Mucosa of stomach (tissue), 1 donor: ENCODE measurements around the gene IMPACT.

ENCODE experiments used
- H3K27me3 ChIP-seq: one replicate; pipeline ENCODE4 v1.7.0; 2013; ENCODE audit warnings: mild to moderate bottlenecking, low read length; ENCODE audit not compliant: control insufficient read depth, insufficient read depth
- H3K36me3 ChIP-seq: one replicate; pipeline ENCODE4 v1.7.0; 2013; ENCODE audit warnings: low read length; ENCODE audit not compliant: control insufficient read depth, insufficient read depth
- H3K4me1 ChIP-seq: one replicate; pipeline ENCODE4 v1.7.0; 2013; ENCODE audit warnings: mild to moderate bottlenecking, low read length; ENCODE audit not compliant: control insufficient read depth, insufficient read depth
- H3K4me3 ChIP-seq: one replicate; pipeline ENCODE4 v1.7.0; 2013; ENCODE audit warnings: low read length
- H3K9ac ChIP-seq: one replicate; pipeline ENCODE4 v1.7.0; 2013; ENCODE audit warnings: mild to moderate bottlenecking, low read length, moderate library complexity
- H3K9me3 ChIP-seq: one replicate; pipeline ENCODE4 v1.7.0; 2013; ENCODE audit warnings: mild to moderate bottlenecking, low read length, moderate library complexity; ENCODE audit not compliant: control insufficient read depth
- donor health status: Pancreatic carcinoma.

IMPACT gene

DNA sequence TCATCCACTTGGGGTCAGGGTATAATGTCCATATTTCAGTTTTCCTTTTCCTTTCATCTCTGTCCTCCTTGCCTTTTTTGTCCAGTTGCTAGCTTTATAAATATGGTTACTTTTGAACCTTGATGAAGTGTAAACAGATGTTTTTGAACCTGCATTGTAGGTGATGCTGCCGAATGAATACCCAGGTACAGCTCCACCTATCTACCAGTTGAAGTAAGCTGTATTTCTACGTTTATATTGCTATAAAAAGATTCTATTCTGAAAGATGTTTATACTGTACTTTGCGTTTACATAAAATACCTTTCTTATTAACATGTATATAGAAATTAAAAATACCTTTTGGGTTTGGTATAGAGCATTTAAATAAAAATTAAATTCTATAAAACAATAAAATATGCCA, 2.2 kb downstream of the IMPACT start:
- H3K36me3 ChIP-seq, result no peaks in the 10 kb centered on the region
- H3K9ac ChIP-seq, result no peak overlapping the region
- no peaks in the 10 kb centered on the region for H3K9me3 ChIP-seq

GRCh38 chr18:24429188-24429587, 2.7 kb downstream of the IMPACT start:
- Histone ChIP-seq H3K4me3 (no peak overlapping the region), H3K9me3 (no peaks in the 10 kb centered on the region), H3K36me3 (no peaks in the 10 kb centered on the region), H3K27me3 (peaks cover 7% of the 10 kb centered on the region), H3K9ac (no peak overlapping the region), H3K4me1 (peaks cover 5% of the 10 kb centered on the region)

More for the DNA sequence above, 2.2 kb downstream of the IMPACT start:
- H3K4me3 ChIP-seq, result no peak overlapping the region
- H3K27me3 ChIP-seq, result peaks cover 9% of the 10 kb centered on the region
- peaks cover 5% of the 10 kb centered on the region for H3K4me1 ChIP-seq

DNA sequence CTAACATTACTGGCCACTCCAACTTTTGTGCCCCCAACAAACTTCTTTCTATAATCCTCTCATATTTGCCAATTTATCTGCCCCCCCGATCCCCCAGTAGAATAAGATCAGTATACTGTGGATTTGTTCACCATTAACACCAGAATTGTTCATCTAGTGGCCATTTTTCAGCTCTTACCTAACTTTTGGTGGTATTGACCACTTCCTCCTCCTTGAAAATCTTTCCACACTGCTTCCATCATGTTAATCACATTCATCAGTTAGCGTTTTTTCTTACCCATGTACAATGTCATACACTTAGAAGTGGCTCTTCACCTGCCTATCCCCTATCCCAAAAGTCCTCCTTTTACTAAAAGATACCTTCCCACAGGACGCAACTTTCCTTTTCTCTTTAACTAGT, 6.1 kb downstream of the IMPACT start:
- no peaks in the 10 kb centered on the region for H3K27me3 ChIP-seq
- H3K9me3 ChIP-seq, result no peaks in the 10 kb centered on the region
- no peaks in the 10 kb centered on the region for H3K36me3 ChIP-seq
- no peak overlapping the region for H3K9ac ChIP-seq
- H3K4me1 ChIP-seq, result peaks cover under 1% of the 10 kb centered on the region
- H3K4me3 ChIP-seq, result no peak overlapping the region

DNA sequence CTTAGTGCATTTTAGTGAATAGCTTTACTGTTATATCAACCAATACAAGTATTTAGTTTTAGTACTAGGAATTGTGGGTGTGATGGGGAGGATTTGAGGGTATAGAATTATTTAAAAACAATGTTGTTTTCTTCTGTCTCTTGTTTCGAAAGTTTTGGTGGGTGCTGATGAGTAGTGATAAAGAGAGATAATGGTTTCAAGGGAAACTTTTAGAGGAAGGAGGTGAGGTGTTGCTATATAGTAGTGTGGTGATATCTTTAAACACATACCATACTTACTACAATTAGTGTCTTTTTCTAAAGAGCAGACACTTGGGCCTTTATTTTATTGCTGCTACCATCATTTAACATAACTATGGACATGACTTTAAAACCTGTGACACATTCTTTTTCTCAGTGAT, 10.5 kb downstream of the IMPACT start:
- Histone ChIP-seq H3K4me1 (no peaks in the 10 kb centered on the region), H3K36me3 (no peaks in the 10 kb centered on the region), H3K27me3 (no peaks in the 10 kb centered on the region), H3K4me3 (no peak overlapping the region), H3K9ac (no peak overlapping the region), H3K9me3 (no peaks in the 10 kb centered on the region)

- no peaks in the 10 kb centered on the region for H3K36me3 ChIP-seq
- H3K27me3 ChIP-seq, result no peaks in the 10 kb centered on the region
Measured at GRCh38 chr18:24443870-24444269, 17.4 kb downstream of the IMPACT start.

DNA sequence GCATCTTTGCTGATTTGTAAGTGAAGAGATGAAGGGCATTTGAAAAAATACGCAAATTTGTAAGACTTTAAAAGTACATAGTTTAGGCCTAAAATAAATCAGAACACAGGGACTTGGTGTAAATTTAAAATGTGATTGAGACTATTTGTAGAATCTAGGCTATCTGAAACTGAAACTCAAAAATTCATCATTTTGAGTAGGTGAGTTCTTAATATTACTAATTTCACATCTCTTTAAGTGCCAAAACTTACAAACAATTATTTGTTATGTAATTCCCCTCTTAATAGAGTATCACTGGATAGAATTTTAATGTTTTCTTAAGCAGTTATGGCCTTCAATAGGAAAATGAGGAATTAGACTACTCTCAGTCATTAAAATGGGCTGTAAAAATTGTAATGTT, 20.0 kb downstream of the IMPACT start:
- H3K9me3 ChIP-seq, result no peaks in the 10 kb centered on the region
- no peak overlapping the region for H3K4me3 ChIP-seq
- H3K36me3 ChIP-seq, result no peaks in the 10 kb centered on the region
- no peaks in the 10 kb centered on the region for H3K27me3 ChIP-seq
- H3K4me1 ChIP-seq, result no peaks in the 10 kb centered on the region
- H3K9ac ChIP-seq, result no peak overlapping the region

More at GRCh38 chr18:24443870-24444269, 17.4 kb downstream of the IMPACT start:
- no peaks in the 10 kb centered on the region for H3K4me1 ChIP-seq
- no peak overlapping the region for H3K9ac ChIP-seq
- H3K9me3 ChIP-seq, result no peaks in the 10 kb centered on the region
- no peak overlapping the region for H3K4me3 ChIP-seq

DNA sequence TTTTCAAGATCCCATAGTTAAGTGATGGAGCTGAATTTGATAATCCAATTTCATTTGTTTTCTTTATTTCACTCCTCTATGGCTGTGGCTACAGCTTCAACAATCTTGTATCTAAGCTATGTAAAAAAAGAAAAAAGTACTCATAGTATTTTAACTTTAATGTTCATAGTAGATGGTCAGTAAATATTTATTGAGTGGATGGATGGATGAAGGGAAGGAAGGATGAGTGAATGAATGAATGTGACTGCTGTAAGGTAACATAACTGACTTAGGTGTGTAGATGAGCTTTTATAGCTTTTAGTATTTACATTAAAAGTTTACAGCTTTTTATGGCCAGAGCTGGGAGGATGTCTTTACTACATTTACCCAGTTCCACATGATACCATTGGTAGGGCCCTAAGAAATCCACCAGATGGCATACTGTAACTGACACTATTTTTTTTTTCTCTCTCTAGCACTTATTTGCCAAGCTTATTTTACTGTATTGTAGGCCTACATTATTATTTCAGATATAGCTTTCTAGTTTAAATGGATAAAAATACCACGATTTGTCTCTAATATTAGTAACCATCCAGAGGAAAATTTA, 20.6 kb downstream of the IMPACT start:
- no peaks in the 10 kb centered on the region for H3K27me3 ChIP-seq
- H3K9ac ChIP-seq, result no peak overlapping the region
- H3K9me3 ChIP-seq, result no peaks in the 10 kb centered on the region
- no peaks in the 10 kb centered on the region for H3K4me1 ChIP-seq
- H3K4me3 ChIP-seq, result no peak overlapping the region
- H3K36me3 ChIP-seq, result no peaks in the 10 kb centered on the region

DNA sequence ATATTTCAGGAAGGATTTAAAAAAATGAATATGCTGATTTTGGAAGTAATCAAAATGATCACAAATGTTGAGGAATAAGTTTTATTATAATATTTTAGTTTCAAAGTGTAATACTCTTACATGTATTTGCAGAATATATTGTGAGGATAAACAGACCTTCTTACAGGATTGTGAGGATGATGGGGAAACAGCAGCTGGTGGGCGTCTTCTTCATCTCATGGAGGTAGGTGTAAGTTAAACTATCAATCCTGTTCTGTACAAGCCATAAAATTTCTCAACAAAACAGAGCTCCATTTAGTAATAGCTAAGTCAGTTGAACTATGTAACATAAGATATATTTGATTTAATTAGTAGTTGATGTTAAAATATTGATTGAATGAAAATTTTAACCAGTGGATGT, 21.5 kb downstream of the IMPACT start:
- H3K27me3 ChIP-seq, result no peaks in the 10 kb centered on the region
- no peaks in the 10 kb centered on the region for H3K9me3 ChIP-seq
- no peak overlapping the region for H3K4me3 ChIP-seq
- H3K36me3 ChIP-seq, result no peaks in the 10 kb centered on the region
- no peak overlapping the region for H3K9ac ChIP-seq
- H3K4me1 ChIP-seq, result no peaks in the 10 kb centered on the region

DNA sequence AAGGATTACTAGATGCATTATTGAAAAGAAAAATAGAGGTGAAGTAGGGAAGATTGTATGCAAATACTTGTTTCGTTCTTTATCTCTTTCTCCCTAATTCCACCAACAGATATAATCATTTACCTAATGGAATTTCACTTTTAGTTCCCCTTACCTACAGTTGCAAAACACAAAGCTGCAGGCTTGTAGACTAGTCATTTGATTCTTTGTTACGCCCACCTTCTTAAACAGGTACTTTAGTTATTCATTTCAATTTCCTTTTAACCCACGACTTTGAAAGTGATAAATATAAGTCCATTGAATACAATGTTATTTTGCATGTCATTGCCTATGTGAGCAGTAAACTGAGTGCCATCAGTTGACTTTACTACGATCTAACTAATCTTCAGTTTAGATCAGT, 30.1 kb downstream of the IMPACT start:
- Histone ChIP-seq H3K4me1 (no peaks in the 10 kb centered on the region), H3K27me3 (no peaks in the 10 kb centered on the region), H3K36me3 (no peaks in the 10 kb centered on the region), H3K9ac (no peak overlapping the region), H3K9me3 (no peaks in the 10 kb centered on the region), H3K4me3 (no peak overlapping the region)

DNA sequence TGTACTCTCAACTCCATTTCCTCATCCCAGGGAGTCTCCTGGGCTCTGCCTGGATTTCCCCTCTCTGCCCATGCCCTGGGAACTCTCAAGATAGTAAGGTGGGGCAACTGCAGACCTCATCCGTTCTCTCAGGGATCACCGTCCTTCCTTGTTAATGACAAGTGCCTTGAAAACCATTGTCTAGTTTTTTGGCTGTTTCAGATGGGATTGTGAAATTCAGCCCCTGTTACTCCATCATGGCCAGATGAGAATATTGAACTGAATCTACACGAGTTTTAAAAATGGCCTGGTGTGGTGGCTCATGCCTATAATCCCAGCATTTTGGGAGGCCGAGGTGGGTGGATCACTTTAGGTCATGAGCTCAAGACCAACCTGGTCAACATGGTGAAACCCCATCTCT, 33.3 kb downstream of the IMPACT start:
- Histone ChIP-seq H3K4me3 (no peak overlapping the region), H3K4me1 (no peaks in the 10 kb centered on the region), H3K27me3 (no peaks in the 10 kb centered on the region), H3K36me3 (no peaks in the 10 kb centered on the region), H3K9me3 (no peaks in the 10 kb centered on the region), H3K9ac (no peak overlapping the region)

DNA sequence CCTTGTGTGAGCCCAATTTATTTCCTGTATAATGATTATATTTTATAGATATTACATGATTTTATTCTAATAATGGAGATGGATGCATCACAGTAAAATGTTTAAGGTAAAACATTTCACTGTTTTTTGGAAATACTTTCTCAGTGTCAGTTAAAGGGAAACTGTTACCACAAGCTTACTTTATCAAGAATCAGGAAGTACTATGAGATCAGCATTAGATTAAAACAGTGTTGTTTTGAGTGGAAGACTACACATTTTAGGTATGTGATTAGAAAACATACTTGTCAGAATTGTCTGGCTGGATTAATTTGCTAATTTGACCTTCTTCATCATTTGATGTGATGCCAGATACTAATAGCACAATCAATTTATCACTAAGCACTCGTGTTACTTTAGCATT, 33.9 kb downstream of the IMPACT start, which contains the start of gene HRH4:
Gene HRH4, plus strand, starts transcription at position 250 of the 400 bp plus-strand sequence. Its CDS starts 92 bp downstream, at position 342.
- Histone ChIP-seq H3K4me3 (no peak within 1 kb of the TSS), H3K9ac (no peak within 1 kb of the TSS), H3K9me3 (no peaks in the 10 kb centered on the region), H3K36me3 (no peaks in the 10 kb centered on the region), H3K4me1 (no peaks in the 10 kb centered on the region), H3K27me3 (no peaks in the 10 kb centered on the region)

DNA sequence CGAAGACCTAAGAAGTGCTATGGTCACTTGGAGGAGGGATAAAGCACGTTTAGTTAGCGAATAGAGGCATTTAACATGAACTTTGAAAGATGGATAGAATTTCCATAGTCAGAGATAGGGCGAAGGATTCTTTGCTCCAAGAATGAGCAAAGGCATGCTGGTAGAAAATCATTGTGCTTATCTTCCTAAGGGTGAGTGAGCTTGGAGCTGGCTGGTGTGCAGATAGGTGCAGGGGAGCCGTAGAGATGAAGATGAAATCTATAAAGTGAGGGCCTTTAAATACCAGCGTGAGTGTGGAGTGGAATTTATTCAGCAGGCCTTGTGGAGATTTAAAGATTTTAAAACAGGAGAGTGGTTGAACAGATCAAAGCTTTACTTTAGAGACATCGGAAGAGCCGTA, 35.5 kb downstream of the IMPACT start:
- Histone ChIP-seq H3K27me3 (no peaks in the 10 kb centered on the region), H3K9me3 (no peaks in the 10 kb centered on the region), H3K4me3 (no peak overlapping the region), H3K9ac (no peak overlapping the region), H3K36me3 (no peaks in the 10 kb centered on the region), H3K4me1 (no peaks in the 10 kb centered on the region)
